NCI-H2081 (cell line): ENCODE results near the gene NHSL1.
A peak's percentile ranks its signal among the peaks of the same experiment; 100 is the strongest.

ENCODE experiments used
- DNase-seq, 2 experiments: peaks; one replicate each; lab custom pipeline; 2025; lab: John Stamatoyannopoulos, UW

NHSL1 gene

DNA sequence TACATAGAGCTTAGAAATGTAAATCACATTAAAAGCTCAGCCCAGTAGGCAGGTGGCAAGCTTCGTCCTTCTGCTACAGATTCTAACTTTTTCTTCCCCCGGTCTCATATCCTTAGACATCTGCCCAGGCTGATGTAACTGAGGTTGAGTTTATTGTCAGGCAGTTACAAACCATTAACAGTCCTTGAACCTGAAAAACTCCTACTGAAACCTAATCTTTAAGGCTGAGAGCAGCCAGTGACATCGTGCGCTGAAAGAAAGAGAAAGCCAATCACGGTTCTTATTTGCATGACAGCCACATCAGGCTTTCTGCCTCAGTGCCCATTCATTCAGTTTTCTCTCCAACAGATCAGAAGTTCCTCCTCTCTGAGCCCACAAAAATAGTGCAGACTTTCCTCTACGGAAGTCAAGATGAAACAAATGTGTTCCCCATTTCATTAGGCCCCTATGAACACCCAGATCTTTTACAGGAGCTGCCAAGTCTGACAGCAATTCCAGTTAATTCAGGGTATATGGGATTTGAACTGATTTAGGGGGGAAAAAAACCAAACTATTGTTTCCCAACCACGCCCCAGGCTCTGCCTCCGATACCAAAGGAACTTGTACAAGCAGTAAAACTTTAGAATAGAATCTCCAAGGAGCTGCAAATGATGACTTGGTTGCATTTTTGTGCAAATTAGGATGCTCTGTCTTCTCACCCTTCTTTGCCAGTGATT is at the start of gene NHSL1:
TSS of gene NHSL1 (minus strand) at position 192 of the 716 bp plus-strand sequence. CDS start 204 bp downstream, outside the sequence.
- DNase-seq = no peak

DNA sequence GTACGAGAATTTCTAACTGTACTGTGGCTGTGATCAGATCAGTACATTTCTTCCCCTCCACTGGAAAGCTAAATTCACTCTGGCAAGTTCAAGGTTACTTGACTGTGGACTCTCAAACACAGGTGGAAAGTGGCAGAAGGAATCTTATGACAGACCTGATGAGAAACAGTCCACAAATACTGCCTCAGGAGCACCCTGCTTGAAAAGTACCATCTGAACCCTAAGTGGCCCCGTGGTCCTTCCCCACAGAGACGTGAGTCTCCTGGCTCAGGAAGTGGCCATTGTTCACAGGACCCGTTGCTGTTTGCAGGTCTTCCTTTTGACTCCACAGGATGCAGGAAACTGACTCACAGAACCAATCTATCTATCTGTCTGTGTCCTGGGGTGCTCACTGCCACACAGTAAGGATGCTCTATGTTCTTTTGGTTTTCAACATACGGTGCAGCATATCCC is 47.5 kb upstream of the NHSL1 start:
- DNase-seq = peak; percentile 19 to 54

- DNase-seq = peak in 1 of 2 experiments; percentile 4
Measured at GRCh38 chr6:138545621-138545980, 46.3 kb upstream of the NHSL1 start.

- DNase-seq = no peak
Measured at GRCh38 chr6:138544501-138544900, 45.2 kb upstream of the NHSL1 start.

- no peak for DNase-seq
Measured at GRCh38 chr6:138543657-138544056, 44.4 kb upstream of the NHSL1 start.

DNA sequence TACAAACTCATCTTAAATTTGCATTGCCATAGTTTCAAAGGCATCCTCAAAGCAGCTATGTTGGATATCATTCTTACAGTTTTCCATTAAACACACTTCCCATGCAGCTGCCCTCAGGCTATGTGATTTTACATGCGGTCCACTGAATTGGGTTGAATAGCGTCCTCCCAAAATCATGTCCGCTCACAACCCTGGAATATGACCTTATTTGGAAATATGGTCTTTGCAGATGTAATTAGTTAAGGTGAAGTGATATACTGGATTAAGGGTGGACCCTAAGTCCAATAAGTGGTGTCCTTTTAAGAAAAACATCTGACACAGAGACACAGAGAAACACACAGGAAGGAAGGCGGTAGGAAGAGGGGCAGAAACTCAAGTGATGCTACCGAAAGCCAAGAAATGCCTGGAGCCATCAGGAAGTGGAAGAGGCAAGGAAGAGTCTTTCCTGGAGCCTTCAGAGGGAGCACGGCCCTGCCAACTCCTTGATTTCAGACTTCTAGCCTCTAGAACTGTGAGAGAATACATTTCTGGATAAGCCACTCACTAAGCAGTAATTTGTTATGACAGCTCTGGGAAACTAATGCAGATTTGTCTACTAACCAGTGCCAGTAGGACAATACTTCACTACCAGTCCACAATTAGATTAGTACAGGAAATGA is 42.7 kb upstream of the NHSL1 start:
- DNase-seq = no peak

DNA sequence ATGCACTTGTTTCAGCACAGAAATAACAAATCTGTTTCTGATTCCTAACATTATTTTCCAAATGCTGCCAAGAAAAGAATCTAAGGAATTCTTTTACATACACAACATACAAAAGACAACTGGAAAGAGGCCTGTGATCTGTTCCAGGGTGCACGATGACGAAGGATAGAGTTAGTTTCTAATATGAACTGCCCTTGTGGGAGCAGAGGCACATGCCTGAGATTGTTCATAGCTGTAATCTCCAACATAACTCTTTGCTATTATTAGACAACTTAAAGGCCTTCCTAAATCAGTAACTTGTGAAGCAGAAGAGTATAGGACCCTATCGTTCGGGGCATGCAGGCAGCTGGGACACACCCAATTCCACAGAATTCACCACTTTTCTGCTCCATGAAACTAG is 41.2 kb upstream of the NHSL1 start:
- no peak for DNase-seq

DNA sequence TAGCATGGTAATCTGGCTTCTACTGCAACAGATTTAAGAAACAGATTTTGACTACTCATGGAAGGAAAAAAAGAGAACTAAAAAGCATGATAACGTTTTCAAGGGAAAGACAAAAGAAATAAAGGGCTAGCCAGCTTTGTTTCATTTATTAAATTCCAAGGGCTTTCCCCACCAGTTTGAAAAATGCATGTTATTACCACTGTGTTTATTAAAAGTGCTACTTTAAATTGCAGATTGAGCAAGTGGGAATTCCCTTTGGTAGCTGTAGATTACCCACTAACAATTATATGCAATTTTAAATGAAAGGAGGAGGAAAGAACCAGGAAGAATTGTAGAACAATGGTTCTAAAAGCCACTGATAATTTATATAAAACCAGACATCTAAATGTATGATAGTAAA is 40.6 kb upstream of the NHSL1 start:
- DNase-seq = no peak

DNA sequence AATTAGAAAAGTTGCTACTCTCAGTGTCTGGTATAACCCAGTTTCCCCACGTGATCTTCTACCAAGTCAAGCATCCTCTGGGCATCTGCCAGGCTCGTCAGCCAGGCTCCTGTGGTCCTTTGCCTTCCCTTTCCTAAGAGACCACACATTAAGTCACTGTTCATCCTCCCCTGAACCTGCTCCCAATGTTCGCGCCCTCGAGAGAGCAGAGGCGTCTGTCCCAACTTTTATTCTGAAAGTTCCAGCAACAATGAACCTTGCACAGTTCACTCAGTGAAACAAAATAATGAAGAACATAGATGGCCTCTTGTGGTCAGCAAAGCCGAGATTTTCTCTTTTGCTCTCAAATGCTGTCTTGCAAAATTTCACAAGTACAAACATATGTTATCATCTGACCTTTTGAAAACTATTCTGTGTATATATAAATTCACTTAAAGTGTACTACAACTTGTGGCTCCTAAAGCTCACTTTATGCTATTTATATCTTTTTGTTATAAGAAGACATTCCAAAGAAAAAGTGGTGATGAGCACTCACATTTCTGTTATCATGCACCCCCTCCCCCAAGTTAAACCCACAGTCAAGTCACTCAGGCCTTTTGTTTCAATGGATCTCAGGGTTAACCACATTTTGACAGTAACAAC is 39.2 kb upstream of the NHSL1 start:
- DNase-seq = no peak

DNA sequence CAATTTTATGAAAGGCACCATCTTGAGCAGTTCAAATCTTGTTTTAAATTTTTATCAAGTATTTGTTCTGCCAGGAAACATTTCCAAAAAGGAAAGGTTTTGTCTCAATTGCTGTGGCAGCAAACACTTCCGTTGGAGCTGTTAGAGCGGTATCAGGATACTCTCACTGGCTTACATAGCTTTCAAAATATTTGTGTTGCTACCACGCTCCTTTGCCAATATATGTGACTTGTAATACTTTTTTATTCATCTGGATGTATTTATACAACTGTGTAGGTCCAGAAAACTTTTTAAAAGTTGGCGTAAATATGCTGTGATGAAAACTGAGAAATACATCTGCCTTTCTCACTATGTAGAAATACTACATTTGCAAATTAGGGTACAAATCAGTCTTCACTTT is 37.8 kb upstream of the NHSL1 start:
- no peak for DNase-seq

GRCh38 chr6:138535728-138536455 is 36.6 kb upstream of the NHSL1 start:
- DNase-seq = no peak

DNA sequence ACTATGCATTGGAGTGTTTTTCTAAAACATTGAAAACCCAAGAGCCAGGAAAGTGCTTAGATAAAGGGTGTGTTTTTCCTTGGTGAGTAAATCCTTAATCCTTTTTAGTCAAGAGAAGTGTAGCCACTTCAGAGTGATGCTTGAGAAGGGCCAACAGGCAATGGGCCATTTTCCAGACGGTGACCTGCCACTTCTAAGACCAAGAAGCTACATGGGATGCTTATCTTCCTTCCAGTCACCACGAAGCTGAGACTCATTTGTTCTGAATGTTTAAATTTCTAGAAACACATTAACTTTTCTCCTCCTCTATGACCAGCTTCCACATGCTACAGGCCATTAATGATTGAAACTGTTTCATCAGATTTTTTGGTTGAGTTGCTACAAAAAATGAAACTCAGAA is 34.4 kb upstream of the NHSL1 start:
- DNase-seq = no peak

DNA sequence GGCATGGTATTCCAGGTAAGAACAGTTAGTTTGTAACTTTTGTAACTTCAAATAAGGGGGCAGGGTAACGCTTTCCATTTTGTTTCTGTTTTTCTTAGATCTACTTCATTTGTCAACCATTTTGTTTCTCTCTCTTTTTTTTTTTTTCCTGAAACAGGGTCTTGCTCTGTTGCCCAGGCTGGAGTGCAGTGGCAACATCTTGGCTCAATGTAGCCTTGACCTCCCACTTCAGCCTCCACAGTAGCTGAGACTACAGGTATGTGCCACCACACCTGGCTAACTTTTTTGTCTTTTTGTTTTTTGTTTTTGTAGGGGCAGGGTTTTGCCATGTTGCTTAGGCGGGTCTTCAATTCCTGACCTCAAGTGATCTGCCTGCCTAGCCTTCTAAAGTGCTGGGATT is 32.1 kb upstream of the NHSL1 start:
- no peak for DNase-seq

GRCh38 chr6:138529478-138529877 is 30.2 kb upstream of the NHSL1 start:
- DNase-seq = no peak

- DNase-seq = no peak
Measured at GRCh38 chr6:138528956-138529355, 29.7 kb upstream of the NHSL1 start.

- DNase-seq = no peak
Measured at GRCh38 chr6:138528137-138528536, 28.8 kb upstream of the NHSL1 start.

DNA sequence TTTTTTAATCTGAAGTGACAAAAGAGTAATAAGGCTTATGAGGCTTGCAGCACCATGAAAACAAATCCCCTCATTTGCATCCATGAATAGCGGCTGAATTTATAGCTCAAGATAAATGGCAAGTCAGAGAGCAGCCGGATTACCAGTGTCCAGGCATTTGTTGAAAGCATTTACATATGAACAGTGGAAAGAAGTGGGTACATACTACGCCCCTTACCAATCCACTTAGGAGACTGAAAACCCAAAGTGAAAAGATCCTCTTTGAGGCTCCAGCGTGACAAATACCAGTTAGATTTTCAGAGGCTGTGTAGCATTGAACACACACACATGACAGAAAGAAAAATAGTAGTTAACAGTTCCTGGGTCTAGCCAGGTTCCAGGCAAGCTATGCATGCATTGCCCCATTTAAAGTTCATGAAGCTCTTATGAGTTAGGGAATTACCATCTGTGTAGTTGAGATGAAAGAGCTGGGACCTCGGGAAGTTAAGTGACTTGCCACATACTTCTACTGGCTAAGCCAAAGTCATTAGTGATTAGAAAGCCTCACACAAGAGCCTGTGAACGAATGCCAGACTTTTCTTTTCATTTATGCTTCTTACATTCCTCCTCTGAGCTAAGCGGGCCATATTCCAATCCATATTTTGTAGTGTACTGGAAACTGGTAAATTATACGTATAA is 28.3 kb upstream of the NHSL1 start:
- DNase-seq = no peak

- peak; percentile 1 to 55 for DNase-seq
Measured at GRCh38 chr6:138526822-138527235, 27.5 kb upstream of the NHSL1 start.

GRCh38 chr6:138525355-138525754 is 26.1 kb upstream of the NHSL1 start:
- no peak for DNase-seq

GRCh38 chr6:138524526-138524925 is 25.2 kb upstream of the NHSL1 start:
- DNase-seq = no peak

DNA sequence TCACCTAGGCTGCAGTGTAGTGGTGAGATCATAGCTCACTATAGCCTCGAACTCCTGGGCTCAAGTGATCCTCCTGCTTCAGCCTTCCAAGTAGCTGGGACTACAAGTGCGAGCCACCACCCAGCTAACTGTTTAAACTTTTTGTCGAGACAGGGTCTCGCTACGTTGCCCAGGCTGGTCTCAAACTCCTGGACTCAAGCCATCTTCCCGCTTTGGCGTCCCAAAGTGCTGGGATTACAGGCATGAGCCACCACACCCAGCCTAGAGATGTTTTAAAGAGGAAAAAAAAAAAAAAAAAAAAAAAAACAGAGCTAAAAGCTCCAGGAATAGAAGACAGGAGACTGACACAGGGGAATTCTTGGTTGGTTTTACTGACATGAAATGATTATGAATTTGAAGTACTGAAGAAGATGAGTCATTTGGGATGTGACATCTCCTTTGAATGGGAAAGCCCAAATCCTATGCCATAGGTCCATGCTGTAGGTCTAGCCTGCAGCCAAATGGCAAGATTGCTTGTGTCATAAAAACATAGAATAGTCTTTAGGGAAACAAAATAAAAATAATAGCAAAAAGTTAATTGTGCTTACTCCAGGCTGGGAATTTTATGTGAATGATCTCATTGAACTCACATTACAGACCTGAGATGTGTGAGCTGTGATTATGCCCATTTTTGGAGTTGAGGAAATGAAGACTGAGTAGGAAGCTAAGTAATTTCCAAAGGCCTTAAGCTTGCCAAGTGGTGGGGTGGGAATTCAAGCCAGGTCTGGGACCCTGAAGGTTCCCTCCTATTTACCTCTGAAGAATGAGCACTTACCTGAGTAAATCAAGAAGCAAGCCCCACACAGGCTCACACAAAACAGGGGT is 24.3 kb upstream of the NHSL1 start:
- no peak for DNase-seq
